ENCODE measurements around the gene AKAP8. TPM values are rescaled to one million over a fixed set of nuclear protein-coding genes. Genes with fewer than 3 reads are reported as not detected.

The AKAP8 gene
- 10 to 100 TPM; 13.0 to 45.8 (median 31.6) TPM for total RNA-seq
- polyA plus RNA-seq = 10 to 100 TPM; 13.4 to 41.7 (median 27.0) TPM
- long read RNA-seq, donor 1 = 0 reads
- long read RNA-seq, donor 2, partial matches to known transcripts = 0 of 2 reads
- long read RNA-seq, donor 2, other reads (novel, unspliced or antisense) = 0 of 2 reads
- long read RNA-seq, donor 3, partial matches to known transcripts = 0 of 2 reads
- long read RNA-seq, donor 3, other reads (novel, unspliced or antisense) = 0 of 2 reads
- long read RNA-seq, donor 4, partial matches to known transcripts = 5 of 8 reads
- long read RNA-seq, donor 4, other reads (novel, unspliced or antisense) = 1 of 8 reads
- long read RNA-seq, donor 5, transcript AKAP8-201 (14 exons, 3,670 nt) = major isoform, 30 of 70 reads
- long read RNA-seq, donor 5, partial matches to known transcripts = 9 of 70 reads
- long read RNA-seq, donor 5, other reads (novel, unspliced or antisense) = 31 of 70 reads
- long read RNA-seq, donor 6, partial matches to known transcripts = 5 of 8 reads
- long read RNA-seq, donor 6, other reads (novel, unspliced or antisense) = 2 of 8 reads
- long read RNA-seq, donor 7, partial matches to known transcripts = 0 of 1 reads
- long read RNA-seq, donor 7, other reads (novel, unspliced or antisense) = 0 of 1 reads
- long read RNA-seq, donor 8, partial matches to known transcripts = 0 of 2 reads
- long read RNA-seq, donor 8, other reads (novel, unspliced or antisense) = 0 of 2 reads
- long read RNA-seq, donor 9, partial matches to known transcripts = 0 of 1 reads
- long read RNA-seq, donor 9, other reads (novel, unspliced or antisense) = 0 of 1 reads
- long read RNA-seq, donor 10, partial matches to known transcripts = 0 of 2 reads
- long read RNA-seq, donor 10, other reads (novel, unspliced or antisense) = 0 of 2 reads

- Histone ChIP-seq H3K4me3 (peak within 1 kb of the TSS; percentile 61 to 98 (median 86)), H3K4me1 (replicated peaks in 1 of 2) (peaks cover 19 to 47% of the 10 kb centered on the region in 2 donors), H3K27ac (peak within 1 kb of the TSS; percentile 86 to 98 (median 95)), H3K27me3 (no peaks in the 10 kb centered on the region), H3K9me3 (replicated peaks in 1 of 3) (no peaks in the 10 kb centered on the region), H3K36me3 (replicated peaks in 1 of 2) (peaks cover 0 to 10% of the 10 kb centered on the region in 2 donors)
- TF ChIP-seq CTCF (IDR thresholded peaks at IDR 0.05) (peak in 1 of 6 experiments; percentile 1), POLR2A (IDR thresholded peaks at IDR 0.05) (peak; percentile 79 to 91)
- intact Hi-C loops (cut with DNase I) = loop anchor here in 1 of 2 donors (10.0 kb wide), 1 partner anchor 175 kb away; no protein-coding TSS in a partner anchor
- 0 to 1% (median 0%) methylated on average over 3 to 110 of the region's 111 CpGs for WGBS, 4 donors
- peak; percentile 98 to 99 (median 99) for DNase-seq
Observed at GRCh38 chr19:15379083-15379998, at the start of gene AKAP8. Gene AKAP8 (minus strand): TSS chr19:15379787. CDS start chr19:15379731, 56 bp downstream.

GRCh38 chr19:15427991-15428471 is 48.4 kb upstream of the AKAP8 start:
- TF ChIP-seq CTCF (IDR thresholded peaks at IDR 0.05) (no peak), POLR2A (IDR thresholded peaks at IDR 0.05) (no peak)
- peaks cover 0 to 47% of the 10 kb centered on the region in 2 donors for H3K36me3 ChIP-seq (replicated peaks in 1 of 2)
- intact Hi-C loops (cut with DNase I) = no loop called here

GRCh38 chr19:15427350-15427700 is 47.7 kb upstream of the AKAP8 start:
- no peak for TF ChIP-seq CTCF (IDR thresholded peaks at IDR 0.05)
- peaks cover 0 to 54% of the 10 kb centered on the region in 2 donors for H3K36me3 ChIP-seq (replicated peaks in 1 of 2)
- no peak for DNase-seq
- H3K4me1 ChIP-seq (replicated peaks in 1 of 2) = peaks cover 18 to 26% of the 10 kb centered on the region in 2 donors
- no peaks in the 10 kb centered on the region for H3K9me3 ChIP-seq (replicated peaks in 1 of 3)
- no peaks in the 10 kb centered on the region for H3K27me3 ChIP-seq
- intact Hi-C loops (cut with DNase I) = no loop called here
- H3K4me3 ChIP-seq = no peak overlapping the region
- WGBS, 4 donors = 95 to 99% (median 97%) methylated on average over 20 to 25 of the region's 25 CpGs
- H3K27ac ChIP-seq = no peak overlapping the region

More at GRCh38 chr19:15427991-15428471, 48.4 kb upstream of the AKAP8 start:
- no peaks in the 10 kb centered on the region for H3K27me3 ChIP-seq
- no peak for DNase-seq
- H3K9me3 ChIP-seq (replicated peaks in 1 of 3) = no peaks in the 10 kb centered on the region
- 63 to 66% (median 63%) methylated on average over 21 to 35 of the region's 35 CpGs; no CpG with 5 or more reads in 1 of the 4 donors for WGBS, 4 donors
- H3K27ac ChIP-seq = no peak overlapping the region
- H3K4me3 ChIP-seq = no peak overlapping the region
- peaks cover 19 to 26% of the 10 kb centered on the region in 2 donors for H3K4me1 ChIP-seq (replicated peaks in 1 of 2)
